Nephron progenitor cell (in vitro differentiated cells): Measurements from ENCODE around the gene CYP24A1.
"Not testable (repeated sequence)": the region's sequence is repeated elsewhere in the genome, so short reads cannot be mapped to it uniquely, and the experiment has no call there.

Experiments
- DNase-seq: peaks from one replicate; pipeline ENCODE4 v3.0.0; 2021
- H3K27ac Mint-ChIP-seq: 2 replicates; pipeline ENCODE4 v1.8.0; 2021; ENCODE audit warnings: mild to moderate bottlenecking, moderate library complexity, mixed read lengths
- H3K27me3 Mint-ChIP-seq: 2 replicates; pipeline ENCODE4 v1.8.0; 2021; ENCODE audit warnings: mild to moderate bottlenecking, low read depth, mixed read lengths; ENCODE audit not compliant: poor library complexity
- H3K36me3 Mint-ChIP-seq: 2 replicates; pipeline ENCODE4 v1.8.0; 2021; ENCODE audit warnings: low read depth, mixed read lengths
- H3K4me1 Mint-ChIP-seq: 2 replicates; pipeline ENCODE4 v1.8.0; 2021; ENCODE audit warnings: mixed read lengths
- H3K4me3 Mint-ChIP-seq: 2 replicates; pipeline ENCODE4 v1.8.0; 2021; ENCODE audit warnings: mild to moderate bottlenecking, moderate library complexity, mixed read lengths
- H3K9me3 Mint-ChIP-seq: 2 replicates; pipeline ENCODE4 v1.8.0; 2021; ENCODE audit warnings: mild to moderate bottlenecking, moderate library complexity, mixed read lengths
- CTCF ChIP-seq: fragments of 200-600 bp; sonication (generic); IDR thresholded peaks from 2 replicates; pipeline ENCODE4 v1.5.0; 2021; ENCODE audit warnings: antibody characterized with exemption

CYP24A1 gene

GRCh38 chr20:54127855-54128574 lies 45.8 kb downstream of the CYP24A1 start:
- no peak for DNase-seq
- H3K4me3 Mint-ChIP-seq: no peak overlapping the region
- peaks cover 4% of the 10 kb centered on the region for H3K9me3 Mint-ChIP-seq
- no peaks in the 10 kb centered on the region for H3K36me3 Mint-ChIP-seq
- H3K4me1 Mint-ChIP-seq: peaks cover 32% of the 10 kb centered on the region
- peaks cover 3% of the 10 kb centered on the region for H3K27me3 Mint-ChIP-seq
- H3K27ac Mint-ChIP-seq: peak overlapping the region; percentile 3
- TF ChIP-seq CTCF: no peak

- H3K4me1 Mint-ChIP-seq: peaks cover 42% of the 10 kb centered on the region
- no peak for DNase-seq
- no peaks in the 10 kb centered on the region for H3K36me3 Mint-ChIP-seq
- peaks cover 4% of the 10 kb centered on the region for H3K9me3 Mint-ChIP-seq
- TF ChIP-seq CTCF: no peak
- peaks cover 3% of the 10 kb centered on the region for H3K27me3 Mint-ChIP-seq
- H3K4me3 Mint-ChIP-seq: no peak overlapping the region
- no peak overlapping the region for H3K27ac Mint-ChIP-seq
Measured at GRCh38 chr20:54126806-54127655, 46.8 kb downstream of the CYP24A1 start.

GRCh38 chr20:54126328-54126727 lies 47.5 kb downstream of the CYP24A1 start:
- not testable (repeated sequence) for DNase-seq, H3K27me3 Mint-ChIP-seq, H3K27ac Mint-ChIP-seq, H3K4me3 Mint-ChIP-seq, H3K9me3 Mint-ChIP-seq, H3K36me3 Mint-ChIP-seq
- peaks cover 44% of the 10 kb centered on the region for H3K4me1 Mint-ChIP-seq

- Mint-ChIP-seq H3K27ac (peak overlapping the region; percentile 93), H3K4me1 (peaks cover 52% of the 10 kb centered on the region), H3K36me3 (no peaks in the 10 kb centered on the region), H3K4me3 (no peak overlapping the region), H3K27me3 (peaks cover 3% of the 10 kb centered on the region), H3K9me3 (no peaks in the 10 kb centered on the region)
- peak; percentile 14 for DNase-seq
- no peak for TF ChIP-seq CTCF
Measured at GRCh38 chr20:54123587-54124180, 50.1 kb downstream of the CYP24A1 start.

GRCh38 chr20:54122681-54123586 lies 50.9 kb downstream of the CYP24A1 start:
- no peak for TF ChIP-seq CTCF
- Mint-ChIP-seq H3K4me1 (peaks cover 54% of the 10 kb centered on the region), H3K9me3 (no peaks in the 10 kb centered on the region), H3K27ac (peak overlapping the region; percentile 93), H3K4me3 (no peak overlapping the region), H3K36me3 (no peaks in the 10 kb centered on the region), H3K27me3 (peaks cover 3% of the 10 kb centered on the region)
- DNase-seq: no peak
